ENCODE results near the gene PPP1R12C.
"Not testable (repeated sequence)": the region's sequence is repeated elsewhere in the genome, so short reads cannot be mapped to it uniquely, and the experiment has no call there.

Gene PPP1R12C

GRCh38 chr19:55116859-55117662 lies at the start of gene PPP1R12C:
TSS of gene PPP1R12C (minus strand) at chr19:55117637. CDS start at chr19:55117543, 94 bp downstream.
- DNase-seq (ENCODE audit: low read depth in 2 of 2), result no peak

GRCh38 chr19:55166530-55167268 lies 49.3 kb upstream of the PPP1R12C start, which contains the start of gene DNAAF3:
TSS of gene DNAAF3 (minus strand) at chr19:55166613. CDS start at chr19:55166413, 200 bp downstream.
- peak in 1 of 2 donors; percentile 46 for DNase-seq (ENCODE audit: low read depth in 2 of 2)

GRCh38 chr19:55165952-55166529 lies 48.6 kb upstream of the PPP1R12C start:
- DNase-seq (ENCODE audit: low read depth in 2 of 2), result no peak

- DNase-seq (ENCODE audit: low read depth in 2 of 2), result no peak
Observed at GRCh38 chr19:55161571-55162322, 44.3 kb upstream of the PPP1R12C start.

GRCh38 chr19:55160986-55161365 lies 43.5 kb upstream of the PPP1R12C start:
- DNase-seq (ENCODE audit: low read depth in 2 of 2), result no peak

- peak; percentile 62 to 69 for DNase-seq (ENCODE audit: low read depth in 2 of 2)
Observed at GRCh38 chr19:55160128-55160985, 42.9 kb upstream of the PPP1R12C start.

GRCh38 chr19:55158848-55159749 lies 41.7 kb upstream of the PPP1R12C start:
- no peak for DNase-seq (ENCODE audit: low read depth in 2 of 2)

GRCh38 chr19:55158423-55158822 lies 41.0 kb upstream of the PPP1R12C start:
- no peak for DNase-seq (ENCODE audit: low read depth in 2 of 2)

- DNase-seq (ENCODE audit: low read depth in 2 of 2), result no peak
Observed at GRCh38 chr19:55157064-55157908, 39.8 kb upstream of the PPP1R12C start, which contains the start of gene TNNI3. TSS of gene TNNI3 (minus strand) at chr19:55157732. CDS start at chr19:55157589, 143 bp downstream.

GRCh38 chr19:55156202-55157063 lies 39.0 kb upstream of the PPP1R12C start:
- DNase-seq (ENCODE audit: low read depth in 2 of 2), result no peak

- not testable (repeated sequence) for DNase-seq (ENCODE audit: low read depth in 2 of 2)
Observed at GRCh38 chr19:55155784-55156183, 38.3 kb upstream of the PPP1R12C start.

- no peak for DNase-seq (ENCODE audit: low read depth in 2 of 2)
Observed at GRCh38 chr19:55153652-55154264, 36.3 kb upstream of the PPP1R12C start.

GRCh38 chr19:55152017-55152416 lies 34.6 kb upstream of the PPP1R12C start:
- no peak for DNase-seq (ENCODE audit: low read depth in 2 of 2)

- no peak for DNase-seq (ENCODE audit: low read depth in 2 of 2)
Observed at GRCh38 chr19:55149078-55150003, 31.9 kb upstream of the PPP1R12C start, which contains the start of gene TNNT1. TSS of gene TNNT1 (minus strand) at chr19:55149206. CDS start at chr19:55147157, 2,049 bp downstream.

GRCh38 chr19:55147545-55148251 lies 30.3 kb upstream of the PPP1R12C start:
- DNase-seq (ENCODE audit: low read depth in 2 of 2), result no peak
